HepG2 (cell line): ENCODE measurements around the gene CRKL. TPM values are rescaled to one million over a fixed set of nuclear protein-coding genes. Genes with fewer than 3 reads are reported as not detected.

Experiments
- ATAC-seq: fragments of 200-7000 bp; cut with Tn5 transposase; 3 replicates; pipeline ENCODE4 v1.9.1; 2020; ENCODE audit warnings: mild to moderate bottlenecking, moderate library complexity
- BruUV-seq: library from RNA; stranded (reverse); fragments of 400-500 nt; replicated peaks from 2 replicates; lab custom pipeline; 2021; lab: Mats Ljungman, UMichigan
- CTCF ChIA-PET: fragments of 300-600 bp; formaldehyde crosslinking; extraction: SDS; loops from one replicate; lab custom pipeline; 2021; ENCODE audit warnings: low total read pairs, inconsistent platforms, low intra/inter-chr PET ratio; lab: Yijun Ruan, JAX
- POLR2A ChIA-PET: fragments of 350-600 bp; sonication (Branson Sonifier 250); formaldehyde crosslinking; loops from one replicate; lab custom pipeline; 2020; ENCODE audit warnings: antibody characterized with exemption, inconsistent platforms; lab: Yijun Ruan, JAX
- DNase-seq: peaks from one replicate; pipeline ENCODE4 v3.0.0-alpha.2; 2015; ENCODE audit warnings: low spot score
- FAIRE-seq: peaks from 3 replicates; lab custom pipeline; 2011; peaks lifted over from hg19 to GRCh38; lab: Jason Lieb, UNC
- H2AFZ ChIP-seq: one replicate; pipeline ENCODE4 v1.6.1; 2011; ENCODE audit warnings: low read length, inconsistent platforms
- H3K27ac ChIP-seq: fragments of 300-600 bp; 3 replicates; pipeline ENCODE4 v1.8.0; 2011; ENCODE audit warnings: mixed run types, mild to moderate bottlenecking, mixed read lengths, low read length, inconsistent platforms; ENCODE audit not compliant: insufficient read depth; ENCODE audit errors: extremely low read length
- H3K27me3 ChIP-seq, 2 experiments: fragments of 200-600 bp in 1 of 2; 2 replicates in 1 of 2; 3 replicates in 1 of 2; pipeline versions ENCODE4 v1.6.0 to v1.8.0; 2011; ENCODE audit warnings: low read length in 2 of 2, mild to moderate bottlenecking in 2 of 2, moderate library complexity in 2 of 2, inconsistent platforms in 1 of 2; ENCODE audit not compliant: insufficient read depth in 2 of 2, control insufficient read depth in 1 of 2
- H3K36me3 ChIP-seq, 2 experiments: fragments of 200-600 bp in 1 of 2; replicated peaks in 1 of 2; 2 replicates in 1 of 2; 3 replicates in 1 of 2; pipeline versions ENCODE4 v1.5.1 to v1.8.0; 2011; ENCODE audit warnings: low read length in 2 of 2, inconsistent platforms in 1 of 2; ENCODE audit not compliant: insufficient read depth in 2 of 2, control insufficient read depth in 1 of 2
- H3K4me1 ChIP-seq: 2 replicates; pipeline ENCODE4 v1.5.1; 2012; ENCODE audit warnings: low read length, inconsistent platforms; ENCODE audit not compliant: insufficient read depth
- H3K4me2 ChIP-seq: 2 replicates; pipeline ENCODE4 v1.6.0; 2011; ENCODE audit warnings: low read depth, low read length, inconsistent platforms
- H3K4me3 ChIP-seq, 3 experiments: fragments of 200-600 bp in 1 of 3; sonication (generic), shearing (Covaris generic) in 1 of 3; replicated peaks in 1 of 3; 2 replicates each; pipeline ENCODE4 v1.5.1; 2011 to 2016; ENCODE audit warnings: low read length in 3 of 3, inconsistent platforms in 2 of 3, low read depth in 2 of 3, mild to moderate bottlenecking in 2 of 3, control low read depth in 1 of 3, mixed read lengths in 1 of 3; ENCODE audit not compliant: insufficient read depth in 1 of 3
- H3K79me2 ChIP-seq: one replicate; pipeline ENCODE4 v1.6.1; 2011; ENCODE audit warnings: low read length, inconsistent platforms; ENCODE audit not compliant: insufficient read depth
- H3K9ac ChIP-seq: 2 replicates; pipeline ENCODE4 v1.6.0; 2011; ENCODE audit warnings: mild to moderate bottlenecking, low read depth, low read length, inconsistent platforms; ENCODE audit not compliant: insufficient read depth
- H3K9me3 ChIP-seq: 2 replicates; pipeline ENCODE4 v1.5.1; 2012; ENCODE audit warnings: mild to moderate bottlenecking, low read length
- H4K20me1 ChIP-seq: 2 replicates; pipeline ENCODE4 v1.6.0; 2011; ENCODE audit warnings: inconsistent platforms, mild to moderate bottlenecking, low read length, moderate library complexity; ENCODE audit not compliant: insufficient read depth
- HOXA5 ChIP-seq: sonication (generic); formaldehyde crosslinking; IDR thresholded peaks from 2 replicates; pipeline ENCODE4 v1.4.0; 2020; ENCODE audit warnings: missing genetic modification reagents
- KDM3A ChIP-seq: IDR thresholded peaks from 2 replicates; pipeline ENCODE4 v1.6.1; 2018; ENCODE audit warnings: low read depth, missing compliant biosample characterization
- KLF9 ChIP-seq: IDR thresholded peaks from 2 replicates; pipeline ENCODE4 v1.6.1; 2016; ENCODE audit warnings: low read depth
- RAD21 ChIP-seq: fragments of 450-650 bp; formaldehyde crosslinking; IDR thresholded peaks from 2 replicates; pipeline ENCODE4 v1.5.0; 2020; ENCODE audit warnings: mild to moderate bottlenecking
- THYN1 ChIP-seq: sonication (generic); formaldehyde crosslinking; IDR thresholded peaks from 2 replicates; pipeline ENCODE4 v1.8.1; 2023; ENCODE audit warnings: low read depth, mild to moderate bottlenecking, moderate library complexity, missing genetic modification reagents, borderline replicate concordance
- U2AF1 ChIP-seq: fragments of 200-400 bp; formaldehyde crosslinking; optimal IDR thresholded peaks from 2 replicates; pipeline ENCODE3; 2017; ENCODE audit warnings: mild to moderate bottlenecking, low read depth, low read length
- ZNF777 ChIP-seq: sonication (generic); formaldehyde crosslinking; IDR thresholded peaks from 2 replicates; pipeline ENCODE4 v1.4.0; 2020; ENCODE audit warnings: missing genetic modification reagents
- WGBS: methylation state at CpG from one replicate; pipeline ENCODE4 v1.1.6; 2017; ENCODE audit warnings: low lambda C conversion rate; 5-methylcytosine and 5-hydroxymethylcytosine counted together
- in situ Hi-C: cut with HindIII; loops from 2 replicates; pipeline ENCODE4 v1.10.0; 2017; ENCODE audit warnings: low pct_unique_long_range_greater_than_20kb; ENCODE audit not compliant: extremely low pct_ligation_motif_present
- intact Hi-C: fragments of 100-400 bp; cut with micrococcal nuclease; formaldehyde crosslinking; loops from one replicate; pipeline ENCODE4 v1.10.0; 2022; ENCODE audit not compliant: unreplicated experiment
- polyA plus RNA-seq, 8 experiments: library from polyadenylated mRNA; depleted of rRNA in 3 of 8; stranded (reverse) in 7 of 8; unstranded in 1 of 8; fragments of >200 nt; fragmentation: Illumina TruSeq in 4 of 8; extraction: Trizol in 4 of 8; gene quantifications; 2 replicates each; pipeline versions ENCODE4 v1.2.1 to v1.2.3, GENCODE V29; 2011 to 2016; ENCODE audit warnings: low read depth in 4 of 8, missing spikeins in 1 of 8, mixed read lengths in 1 of 8; ENCODE audit not compliant: insufficient read depth in 1 of 8
- total RNA-seq, 5 experiments: library from RNA; depleted of rRNA; stranded (reverse); fragments of >200 nt; fragmentation: Illumina TruSeq; extraction: Trizol; gene quantifications; 2 replicates each; pipeline ENCODE4 v1.2.3, GENCODE V29; 2016; ENCODE audit warnings: low read depth in 1 of 5
- TF ChIP-seq, protein P1 (sequence below): sonication (generic); formaldehyde crosslinking; IDR thresholded peaks from 2 replicates; pipeline ENCODE4 v1.9.0; 2021; ENCODE audit warnings: missing genetic modification reagents, mild to moderate bottlenecking, borderline replicate concordance
- TF ChIP-seq, protein P2 (sequence below): sonication (generic); formaldehyde crosslinking; IDR thresholded peaks from 2 replicates; pipeline ENCODE4 v1.4.0; 2020; ENCODE audit warnings: missing genetic modification reagents, borderline replicate concordance
- TF ChIP-seq, protein P3 (sequence below): sonication (generic); formaldehyde crosslinking; IDR thresholded peaks from 2 replicates; pipeline ENCODE4 v1.8.0; 2022; ENCODE audit warnings: missing genetic modification reagents, mild to moderate bottlenecking, borderline replicate concordance

CRKL gene
- total and polyA plus RNA-seq, 2 of the 13 experiments (the other 11 are each of a cell fraction or from before 2014, with no cell fraction given): 37.4 to 60.6 TPM

DNA sequence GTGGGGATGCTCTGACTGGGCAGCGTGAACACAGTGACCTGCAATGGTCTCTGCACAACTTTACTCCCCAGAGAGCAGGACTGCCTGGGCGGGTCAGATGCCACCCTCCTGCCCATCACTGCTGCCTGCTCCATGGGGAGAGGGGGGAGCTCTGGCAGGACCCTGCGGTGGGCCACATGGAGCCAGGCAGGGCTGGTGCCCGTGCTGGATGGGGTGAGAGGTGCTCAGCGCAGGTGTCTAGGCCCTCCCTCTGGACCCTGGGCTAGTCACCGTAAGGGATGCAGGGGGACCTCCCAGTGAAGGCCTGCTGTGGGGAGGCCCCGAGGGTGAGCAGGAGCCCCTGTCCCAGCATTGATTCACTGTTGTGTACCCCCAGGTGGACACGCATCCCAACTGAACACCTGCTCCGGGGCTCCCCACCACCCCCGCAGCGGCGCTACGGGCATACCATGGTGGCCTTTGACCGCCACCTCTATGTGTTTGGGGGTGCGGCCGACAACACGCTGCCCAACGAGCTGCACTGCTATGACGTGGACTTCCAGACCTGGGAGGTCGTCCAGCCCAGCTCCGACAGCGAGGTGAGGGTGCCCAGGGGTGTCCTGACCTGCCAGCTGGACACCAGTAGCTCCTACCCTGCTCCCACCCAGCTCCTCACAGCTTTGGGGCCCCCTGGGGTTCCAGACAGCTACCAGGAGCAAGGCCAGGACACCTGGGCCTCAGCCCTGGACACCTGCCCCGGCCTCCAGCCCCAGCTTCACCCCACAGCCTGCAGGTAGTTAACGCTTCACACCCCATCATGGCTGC is 74.2 kb downstream of the CRKL start:
- POLR2A ChIA-PET: interaction anchor here (2.2 to 2.8 kb wide), 2 partner anchors 10 to 11 kb away, joined by 10 to 16 read pairs; partner anchors contain the start of genes LZTR1 and THAP7
- WGBS: 97% methylated on average over 13 of the region's 24 CpGs

More for the DNA sequence above, 74.2 kb downstream of the CRKL start:
- no peak overlapping the region for H2AFZ ChIP-seq
- in situ Hi-C loops: no loop called here
- H3K9ac ChIP-seq: no peak overlapping the region
- BruUV-seq: no TSS peak
- no peak for FAIRE-seq
- H3K9me3 ChIP-seq: no peaks in the 10 kb centered on the region
- peaks cover 2 to 38% of the 10 kb centered on the region in 2 experiments for H3K36me3 ChIP-seq
- H3K79me2 ChIP-seq: no peaks in the 10 kb centered on the region
- no peaks in the 10 kb centered on the region for H3K27me3 ChIP-seq
- no peak overlapping the region for H3K4me2 ChIP-seq
- H3K4me3 ChIP-seq: no peak overlapping the region
- no peak for TF ChIP-seq RAD21
- TF ChIP-seq, protein P1, sequence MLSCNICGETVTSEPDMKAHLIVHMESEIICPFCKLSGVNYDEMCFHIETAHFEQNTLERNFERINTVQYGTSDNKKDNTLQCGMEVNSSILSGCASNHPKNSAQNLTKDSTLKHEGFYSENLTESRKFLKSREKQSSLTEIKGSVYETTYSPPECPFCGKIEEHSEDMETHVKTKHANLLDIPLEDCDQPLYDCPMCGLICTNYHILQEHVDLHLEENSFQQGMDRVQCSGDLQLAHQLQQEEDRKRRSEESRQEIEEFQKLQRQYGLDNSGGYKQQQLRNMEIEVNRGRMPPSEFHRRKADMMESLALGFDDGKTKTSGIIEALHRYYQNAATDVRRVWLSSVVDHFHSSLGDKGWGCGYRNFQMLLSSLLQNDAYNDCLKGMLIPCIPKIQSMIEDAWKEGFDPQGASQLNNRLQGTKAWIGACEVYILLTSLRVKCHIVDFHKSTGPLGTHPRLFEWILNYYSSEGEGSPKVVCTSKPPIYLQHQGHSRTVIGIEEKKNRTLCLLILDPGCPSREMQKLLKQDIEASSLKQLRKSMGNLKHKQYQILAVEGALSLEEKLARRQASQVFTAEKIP: no peak
- TF ChIP-seq KLF9 (CRISPR knock-in tag): no peak
- TF ChIP-seq, protein P2, sequence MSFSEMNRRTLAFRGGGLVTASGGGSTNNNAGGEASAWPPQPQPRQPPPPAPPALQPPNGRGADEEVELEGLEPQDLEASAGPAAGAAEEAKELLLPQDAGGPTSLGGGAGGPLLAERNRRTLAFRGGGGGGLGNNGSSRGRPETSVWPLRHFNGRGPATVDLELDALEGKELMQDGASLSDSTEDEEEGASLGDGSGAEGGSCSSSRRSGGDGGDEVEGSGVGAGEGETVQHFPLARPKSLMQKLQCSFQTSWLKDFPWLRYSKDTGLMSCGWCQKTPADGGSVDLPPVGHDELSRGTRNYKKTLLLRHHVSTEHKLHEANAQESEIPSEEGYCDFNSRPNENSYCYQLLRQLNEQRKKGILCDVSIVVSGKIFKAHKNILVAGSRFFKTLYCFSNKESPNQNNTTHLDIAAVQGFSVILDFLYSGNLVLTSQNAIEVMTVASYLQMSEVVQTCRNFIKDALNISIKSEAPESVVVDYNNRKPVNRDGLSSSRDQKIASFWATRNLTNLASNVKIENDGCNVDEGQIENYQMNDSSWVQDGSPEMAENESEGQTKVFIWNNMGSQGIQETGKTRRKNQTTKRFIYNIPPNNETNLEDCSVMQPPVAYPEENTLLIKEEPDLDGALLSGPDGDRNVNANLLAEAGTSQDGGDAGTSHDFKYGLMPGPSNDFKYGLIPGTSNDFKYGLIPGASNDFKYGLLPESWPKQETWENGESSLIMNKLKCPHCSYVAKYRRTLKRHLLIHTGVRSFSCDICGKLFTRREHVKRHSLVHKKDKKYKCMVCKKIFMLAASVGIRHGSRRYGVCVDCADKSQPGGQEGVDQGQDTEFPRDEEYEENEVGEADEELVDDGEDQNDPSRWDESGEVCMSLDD: no peak
- TF ChIP-seq, protein P3, sequence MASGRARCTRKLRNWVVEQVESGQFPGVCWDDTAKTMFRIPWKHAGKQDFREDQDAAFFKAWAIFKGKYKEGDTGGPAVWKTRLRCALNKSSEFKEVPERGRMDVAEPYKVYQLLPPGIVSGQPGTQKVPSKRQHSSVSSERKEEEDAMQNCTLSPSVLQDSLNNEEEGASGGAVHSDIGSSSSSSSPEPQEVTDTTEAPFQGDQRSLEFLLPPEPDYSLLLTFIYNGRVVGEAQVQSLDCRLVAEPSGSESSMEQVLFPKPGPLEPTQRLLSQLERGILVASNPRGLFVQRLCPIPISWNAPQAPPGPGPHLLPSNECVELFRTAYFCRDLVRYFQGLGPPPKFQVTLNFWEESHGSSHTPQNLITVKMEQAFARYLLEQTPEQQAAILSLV: no peak
- TF ChIP-seq KDM3A (CRISPR knock-in tag): no peak
- TF ChIP-seq U2AF1: no peak
- no peak for TF ChIP-seq ZNF777 (CRISPR knock-in tag)
- TF ChIP-seq THYN1 (CRISPR knock-in tag): no peak
- TF ChIP-seq HOXA5 (CRISPR knock-in tag): no peak
- TF ChIP-seq, all 625 proteins: peak for 0
- Histone ChIP-seq H3K4me1 (no peaks in the 10 kb centered on the region), H4K20me1 (no peaks in the 10 kb centered on the region), H3K27ac (no peak overlapping the region)
- ATAC-seq: no peak
- CTCF ChIA-PET: no interaction called here
- intact Hi-C loops: no loop called here
- no peak for DNase-seq
